ENCODE data around the gene SLC4A8. TPM values are rescaled to one million over a fixed set of nuclear protein-coding genes. Genes with fewer than 3 reads are reported as not detected.

The SLC4A8 gene
- total RNA-seq, 2 donors from 2014 or later, result 0.50 to 10.5 TPM

DNA sequence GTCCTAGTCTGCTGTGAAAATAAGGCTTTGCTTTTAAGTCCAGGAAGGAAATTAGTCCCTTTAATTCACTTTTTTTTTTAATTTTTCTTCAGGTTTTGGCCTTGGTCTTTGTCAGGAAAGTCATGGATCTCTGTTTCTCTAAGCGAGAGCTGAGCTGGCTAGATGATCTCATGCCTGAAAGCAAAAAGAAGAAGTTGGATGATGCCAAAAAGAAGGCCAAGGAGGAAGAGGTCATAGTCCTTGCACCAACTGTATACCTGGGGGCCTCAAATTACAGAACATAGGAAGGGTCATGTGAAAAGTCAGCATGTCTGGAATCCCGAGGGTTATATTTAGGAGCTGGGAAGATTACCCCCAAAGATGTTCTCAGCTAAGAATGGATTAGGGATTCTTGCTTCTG, 72.3 kb downstream of the SLC4A8 start:
- Histone ChIP-seq H3K27ac (no peak overlapping the region), H3K36me3 (no peaks in the 10 kb centered on the region), H3K4me3 (no peak overlapping the region), H3K4me1 (replicated peaks) (no peaks in the 10 kb centered on the region), H3K27me3 (replicated peaks; ENCODE audit: insufficient read depth) (no peaks in the 10 kb centered on the region), H3K9me3 (no peaks in the 10 kb centered on the region)
- intact Hi-C loops (cut with DNase I), result no loop called here
- WGBS, result 97% methylated on average over 2 of the region's 2 CpGs
- TF ChIP-seq POLR2A (IDR thresholded peaks at IDR 0.05) (no peak), POLR2AphosphoS5 (IDR thresholded peaks at IDR 0.05) (no peak)
- TF ChIP-seq, protein P1, sequence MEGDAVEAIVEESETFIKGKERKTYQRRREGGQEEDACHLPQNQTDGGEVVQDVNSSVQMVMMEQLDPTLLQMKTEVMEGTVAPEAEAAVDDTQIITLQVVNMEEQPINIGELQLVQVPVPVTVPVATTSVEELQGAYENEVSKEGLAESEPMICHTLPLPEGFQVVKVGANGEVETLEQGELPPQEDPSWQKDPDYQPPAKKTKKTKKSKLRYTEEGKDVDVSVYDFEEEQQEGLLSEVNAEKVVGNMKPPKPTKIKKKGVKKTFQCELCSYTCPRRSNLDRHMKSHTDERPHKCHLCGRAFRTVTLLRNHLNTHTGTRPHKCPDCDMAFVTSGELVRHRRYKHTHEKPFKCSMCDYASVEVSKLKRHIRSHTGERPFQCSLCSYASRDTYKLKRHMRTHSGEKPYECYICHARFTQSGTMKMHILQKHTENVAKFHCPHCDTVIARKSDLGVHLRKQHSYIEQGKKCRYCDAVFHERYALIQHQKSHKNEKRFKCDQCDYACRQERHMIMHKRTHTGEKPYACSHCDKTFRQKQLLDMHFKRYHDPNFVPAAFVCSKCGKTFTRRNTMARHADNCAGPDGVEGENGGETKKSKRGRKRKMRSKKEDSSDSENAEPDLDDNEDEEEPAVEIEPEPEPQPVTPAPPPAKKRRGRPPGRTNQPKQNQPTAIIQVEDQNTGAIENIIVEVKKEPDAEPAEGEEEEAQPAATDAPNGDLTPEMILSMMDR (IDR thresholded peaks at IDR 0.05), result no peak
- no peak for DNase-seq (ENCODE audit: low spot score)

DNA sequence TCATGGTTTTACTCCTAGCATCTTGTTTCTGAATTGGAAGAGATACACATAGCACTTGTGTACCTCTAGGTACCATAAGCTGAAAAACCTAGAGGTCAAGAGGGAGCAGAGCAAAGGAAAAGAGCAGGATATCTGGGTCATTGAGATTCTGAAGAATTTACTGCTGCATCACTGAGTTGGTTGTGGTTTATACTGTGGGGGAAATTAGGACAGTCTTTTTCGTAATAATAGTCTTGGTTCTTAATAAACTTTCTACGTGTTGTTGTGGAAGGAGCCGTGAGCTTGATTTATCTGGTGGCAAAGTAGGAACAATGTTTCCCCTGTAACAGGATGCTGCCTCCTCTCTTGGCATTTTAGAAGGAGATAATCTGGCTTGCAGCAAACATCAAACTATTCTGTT, 80.2 kb downstream of the SLC4A8 start:
- intact Hi-C loops (cut with DNase I), result no loop called here
- Histone ChIP-seq H3K4me3 (no peak overlapping the region), H3K9me3 (no peaks in the 10 kb centered on the region), H3K36me3 (no peaks in the 10 kb centered on the region), H3K27me3 (replicated peaks; ENCODE audit: insufficient read depth) (no peaks in the 10 kb centered on the region), H3K27ac (no peak overlapping the region), H3K4me1 (replicated peaks) (no peaks in the 10 kb centered on the region)
- 86% methylated on average over 3 of the region's 3 CpGs for WGBS
- no peak for TF ChIP-seq POLR2A (IDR thresholded peaks at IDR 0.05)
- TF ChIP-seq, protein P1 (IDR thresholded peaks at IDR 0.05), result no peak
- TF ChIP-seq POLR2AphosphoS5 (IDR thresholded peaks at IDR 0.05), result no peak
- no peak for DNase-seq (ENCODE audit: low spot score)

DNA sequence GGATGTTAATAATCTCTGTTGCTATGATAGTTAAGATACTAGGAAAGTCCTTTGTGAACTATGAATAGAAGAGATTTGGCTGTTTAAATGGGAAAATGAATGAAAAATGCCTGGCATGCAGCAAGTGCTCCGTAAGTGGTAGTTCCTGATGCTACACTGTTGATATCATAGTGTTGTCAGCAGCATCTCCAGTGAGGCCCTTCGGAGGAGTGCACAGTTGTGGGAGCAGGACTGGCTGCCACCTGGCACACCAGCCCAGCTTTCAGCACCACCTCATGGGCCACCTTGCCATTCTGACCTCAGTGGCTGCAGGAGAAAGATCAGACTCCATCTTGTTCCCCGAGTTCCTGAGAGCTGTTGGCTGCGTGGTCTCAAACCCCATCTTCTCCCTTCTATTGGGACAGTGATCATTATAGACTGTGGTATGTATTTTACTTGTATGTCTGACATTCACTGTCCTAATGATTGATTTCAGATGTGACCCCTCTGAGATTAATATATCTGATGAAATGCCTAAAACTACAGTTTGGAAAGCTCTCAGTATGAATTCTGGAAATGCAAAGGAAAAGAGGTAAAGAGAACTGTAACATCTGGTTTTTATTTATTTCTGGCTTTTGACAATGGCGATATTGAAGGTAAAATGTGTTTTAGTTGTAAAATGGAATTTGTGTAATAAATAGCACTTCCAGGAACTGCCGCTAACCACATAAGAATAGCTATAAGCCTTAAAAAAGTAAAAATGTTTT, 80.9 kb downstream of the SLC4A8 start:
- TF ChIP-seq POLR2A (IDR thresholded peaks at IDR 0.05), result no peak
- TF ChIP-seq, protein P1 (IDR thresholded peaks at IDR 0.05), result no peak
- no peak for TF ChIP-seq POLR2AphosphoS5 (IDR thresholded peaks at IDR 0.05)
- no peaks in the 10 kb centered on the region for H3K27me3 ChIP-seq (replicated peaks; ENCODE audit: insufficient read depth)
- no peak overlapping the region for H3K4me3 ChIP-seq
- 80% methylated on average over 6 of the region's 6 CpGs for WGBS
- H3K4me1 ChIP-seq (replicated peaks), result no peaks in the 10 kb centered on the region
- no peaks in the 10 kb centered on the region for H3K36me3 ChIP-seq
- intact Hi-C loops (cut with DNase I), result no loop called here
- H3K9me3 ChIP-seq, result no peaks in the 10 kb centered on the region
- no peak overlapping the region for H3K27ac ChIP-seq
- DNase-seq (ENCODE audit: low spot score), result no peak

DNA sequence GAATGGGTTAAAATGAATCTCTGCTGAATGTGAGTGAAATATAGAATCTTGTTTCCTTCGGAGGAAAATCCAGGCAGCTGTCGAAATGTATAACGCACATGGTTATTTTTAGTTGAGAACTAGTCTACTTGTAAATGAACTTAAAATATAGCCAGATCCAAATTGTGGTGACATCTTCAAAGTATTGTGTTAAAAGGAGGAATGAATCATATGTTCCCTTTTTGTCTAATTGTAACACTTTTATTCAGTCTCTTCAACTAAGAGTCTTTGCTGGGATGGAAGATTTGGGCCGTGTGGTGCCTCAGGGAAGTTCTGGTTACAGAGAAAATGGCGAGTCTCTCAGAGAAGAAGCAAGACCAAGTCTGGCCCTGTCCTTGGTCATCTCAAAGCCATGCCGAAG, 82.5 kb downstream of the SLC4A8 start:
- 94% methylated on average over 6 of the region's 6 CpGs for WGBS
- intact Hi-C loops (cut with DNase I), result no loop called here
- Histone ChIP-seq H3K9me3 (no peaks in the 10 kb centered on the region), H3K36me3 (no peaks in the 10 kb centered on the region), H3K4me3 (no peak overlapping the region), H3K4me1 (replicated peaks) (no peaks in the 10 kb centered on the region), H3K27me3 (replicated peaks; ENCODE audit: insufficient read depth) (no peaks in the 10 kb centered on the region), H3K27ac (no peak overlapping the region)
- TF ChIP-seq POLR2AphosphoS5 (IDR thresholded peaks at IDR 0.05), result no peak
- TF ChIP-seq, protein P1 (IDR thresholded peaks at IDR 0.05), result no peak
- TF ChIP-seq POLR2A (IDR thresholded peaks at IDR 0.05), result no peak
- DNase-seq (ENCODE audit: low spot score), result no peak

DNA sequence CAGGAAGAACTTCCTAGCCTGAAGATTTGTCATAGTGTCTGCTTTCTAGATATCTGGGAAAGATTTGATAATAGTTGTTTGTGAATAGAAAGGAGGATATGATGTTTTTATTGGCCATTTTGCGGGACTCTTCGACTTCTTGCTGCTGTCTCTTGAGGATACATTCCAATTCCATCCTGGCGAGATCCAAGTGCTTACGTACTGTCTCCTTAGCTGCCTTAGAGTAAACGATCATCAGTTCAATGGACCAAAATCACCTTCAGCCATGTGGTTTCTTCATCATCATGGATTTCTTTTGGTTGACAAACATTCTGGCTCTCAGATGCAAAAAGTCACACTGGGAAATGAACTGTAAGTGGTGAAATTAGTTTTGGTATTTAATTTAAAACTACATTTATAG, 83.7 kb downstream of the SLC4A8 start:
- TF ChIP-seq POLR2A (IDR thresholded peaks at IDR 0.05) (no peak), POLR2AphosphoS5 (IDR thresholded peaks at IDR 0.05) (no peak)
- TF ChIP-seq, protein P1 (IDR thresholded peaks at IDR 0.05), result no peak
- no peaks in the 10 kb centered on the region for H3K27me3 ChIP-seq (replicated peaks; ENCODE audit: insufficient read depth)
- WGBS, result 82% methylated on average over 5 of the region's 5 CpGs

More for the DNA sequence above, 83.7 kb downstream of the SLC4A8 start:
- no peaks in the 10 kb centered on the region for H3K9me3 ChIP-seq
- H3K4me1 ChIP-seq (replicated peaks), result no peaks in the 10 kb centered on the region
- no peaks in the 10 kb centered on the region for H3K36me3 ChIP-seq
- no peak overlapping the region for H3K27ac ChIP-seq
- intact Hi-C loops (cut with DNase I), result no loop called here
- DNase-seq (ENCODE audit: low spot score), result no peak
- no peak overlapping the region for H3K4me3 ChIP-seq
